Stomach (tissue), 4 donors: ENCODE results near the gene CACNA1E.

ENCODE experiments used
- POLR2A ChIP-seq, 4 donors: fragments of 450-650 bp; IDR thresholded peaks; one replicate each; pipeline ENCODE4 v1.6.1; 2016; ENCODE audit warnings: antibody characterized with exemption in 4 of 4, control low read depth in 2 of 4, mild to moderate bottlenecking in 1 of 4, moderate library complexity in 1 of 4
- POLR2AphosphoS5 ChIP-seq, 3 donors: sonication (generic); formaldehyde crosslinking; IDR thresholded peaks; one replicate each; pipeline ENCODE4 v1.6.1; 2016; ENCODE audit warnings: antibody characterized with exemption in 3 of 3
- TF ChIP-seq, protein P1 (sequence below), 7 experiments: fragments of 450-650 bp in 4 of 7; fragments of 200-600 bp in 3 of 7; sonication (generic) in 3 of 7; IDR thresholded peaks; one replicate each; pipeline ENCODE4 v1.5.1; 2016 to 2019; ENCODE audit warnings: antibody characterized with exemption in 7 of 7, control low read depth in 2 of 7, mild to moderate bottlenecking in 1 of 7

DNA sequence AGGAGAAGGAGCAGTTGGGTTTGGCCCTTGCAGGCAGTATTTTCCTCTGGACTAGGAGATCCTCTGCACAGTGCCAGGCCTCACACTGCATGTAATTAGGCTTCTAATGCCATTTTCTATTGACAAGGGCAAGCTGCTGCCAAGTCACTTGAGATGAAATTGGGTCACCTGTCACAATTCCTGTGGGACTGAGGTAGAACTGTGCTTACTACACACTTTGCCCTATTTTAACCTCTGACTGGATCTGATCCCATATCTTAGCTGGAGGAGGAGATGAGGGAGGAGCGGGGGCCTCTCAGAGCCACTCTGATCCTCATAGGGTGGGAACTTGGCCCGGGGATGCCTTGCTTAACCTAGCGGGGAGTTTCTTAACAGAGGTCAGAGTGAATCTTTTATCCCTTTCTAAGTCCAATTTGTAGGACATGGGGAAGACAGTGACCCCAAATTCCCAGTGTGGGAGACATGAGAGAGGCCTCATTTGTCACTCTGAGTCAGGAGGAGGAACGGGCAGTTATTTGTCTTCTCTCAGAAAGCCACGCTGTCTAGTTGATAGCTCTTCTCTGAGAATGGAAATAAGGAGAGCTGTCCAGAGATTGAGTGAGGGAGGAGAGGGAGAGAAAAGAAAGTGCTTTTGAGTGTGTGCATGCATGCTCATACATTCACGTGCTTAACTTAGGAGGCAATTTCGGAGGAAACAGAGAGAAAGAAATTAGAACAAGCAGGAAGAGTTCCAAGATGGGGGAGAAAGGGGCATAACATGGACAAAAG is 121.3 kb downstream of the CACNA1E start:
- TF ChIP-seq, protein P1, sequence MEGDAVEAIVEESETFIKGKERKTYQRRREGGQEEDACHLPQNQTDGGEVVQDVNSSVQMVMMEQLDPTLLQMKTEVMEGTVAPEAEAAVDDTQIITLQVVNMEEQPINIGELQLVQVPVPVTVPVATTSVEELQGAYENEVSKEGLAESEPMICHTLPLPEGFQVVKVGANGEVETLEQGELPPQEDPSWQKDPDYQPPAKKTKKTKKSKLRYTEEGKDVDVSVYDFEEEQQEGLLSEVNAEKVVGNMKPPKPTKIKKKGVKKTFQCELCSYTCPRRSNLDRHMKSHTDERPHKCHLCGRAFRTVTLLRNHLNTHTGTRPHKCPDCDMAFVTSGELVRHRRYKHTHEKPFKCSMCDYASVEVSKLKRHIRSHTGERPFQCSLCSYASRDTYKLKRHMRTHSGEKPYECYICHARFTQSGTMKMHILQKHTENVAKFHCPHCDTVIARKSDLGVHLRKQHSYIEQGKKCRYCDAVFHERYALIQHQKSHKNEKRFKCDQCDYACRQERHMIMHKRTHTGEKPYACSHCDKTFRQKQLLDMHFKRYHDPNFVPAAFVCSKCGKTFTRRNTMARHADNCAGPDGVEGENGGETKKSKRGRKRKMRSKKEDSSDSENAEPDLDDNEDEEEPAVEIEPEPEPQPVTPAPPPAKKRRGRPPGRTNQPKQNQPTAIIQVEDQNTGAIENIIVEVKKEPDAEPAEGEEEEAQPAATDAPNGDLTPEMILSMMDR (IDR thresholded peaks at IDR 0.05) = no peak
- TF ChIP-seq POLR2AphosphoS5 (IDR thresholded peaks at IDR 0.05) (no peak), POLR2A (IDR thresholded peaks at IDR 0.05) (no peak)
